NCI-H748 treated with DMSO at 0.1 percent for 48 hours (cell line): ENCODE data around the gene FCHO2.

Source experiments
- DNase-seq: peaks from one replicate; lab custom pipeline; 2025; lab: John Stamatoyannopoulos, UW

FCHO2 gene

DNA sequence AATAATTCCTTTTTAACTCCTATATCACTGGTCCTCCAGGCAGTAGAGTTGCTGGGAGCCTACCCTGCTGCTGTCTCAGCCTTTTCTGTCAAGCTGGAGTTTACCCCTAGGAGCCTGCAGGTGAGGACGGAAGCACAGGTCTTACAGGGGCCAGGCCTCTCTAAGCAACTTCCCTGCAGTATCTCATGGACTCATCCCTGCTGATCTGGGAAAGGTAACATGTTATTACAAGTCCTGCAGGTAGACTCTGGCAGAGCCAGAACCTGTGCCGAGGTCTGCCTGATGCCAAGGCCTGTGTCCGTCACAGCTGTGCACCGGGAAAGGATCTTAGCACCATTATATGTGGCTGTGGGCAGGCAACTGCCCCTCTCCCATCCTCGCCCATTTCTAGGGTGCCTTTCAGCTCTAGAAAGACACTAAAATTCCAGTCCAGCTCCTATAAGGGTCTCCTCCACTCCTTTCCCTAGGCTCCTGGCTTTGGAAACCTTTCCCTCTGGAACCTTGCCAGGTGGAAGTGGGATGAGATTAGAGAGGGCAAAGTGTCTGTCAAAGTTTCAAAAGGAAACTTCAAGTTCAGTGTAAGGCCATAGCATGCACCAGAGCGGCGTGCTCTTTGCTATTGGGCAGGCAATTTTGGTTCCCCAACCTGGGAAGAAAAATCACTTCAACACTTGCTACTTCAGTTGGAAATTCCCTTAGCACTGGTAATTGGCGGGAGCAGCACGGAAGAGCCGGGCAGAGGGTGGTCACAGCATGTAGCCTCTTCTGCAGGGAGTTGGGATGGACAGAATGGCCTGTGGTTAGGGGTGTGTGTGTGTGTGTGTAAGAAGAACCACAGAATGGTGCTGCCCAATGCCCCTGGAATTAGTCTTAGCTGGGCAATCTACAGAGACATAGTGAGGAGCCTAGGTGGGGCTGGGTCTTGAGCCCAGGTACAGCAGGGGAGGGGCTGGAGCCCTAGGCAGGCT is 182.0 kb downstream of the FCHO2 start:
- DNase-seq, result no peak

DNA sequence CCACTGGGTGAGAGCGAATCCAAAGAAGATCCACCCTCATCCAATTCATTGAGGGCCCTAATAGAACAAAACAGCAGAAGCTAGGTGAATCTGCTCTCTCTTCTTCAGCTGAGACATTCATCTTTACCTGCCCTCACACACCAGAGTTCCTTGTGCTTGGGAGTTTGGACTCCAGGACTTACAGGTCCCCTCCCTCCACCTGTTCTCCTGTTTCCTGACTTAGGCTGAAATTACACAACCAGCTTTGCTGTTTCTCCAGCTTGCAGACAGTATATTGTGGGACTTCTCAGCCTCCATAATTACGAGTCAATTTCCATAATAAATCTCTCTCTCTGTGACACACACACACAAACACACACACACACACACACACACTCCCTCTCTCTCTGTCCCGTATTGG is 183.6 kb downstream of the FCHO2 start:
- no peak for DNase-seq
